Neural progenitor cell (in vitro differentiated cells): ENCODE results near the gene JMJD8. TPM values are rescaled to one million over a fixed set of nuclear protein-coding genes. Genes with fewer than 3 reads are reported as not detected.
A peak's percentile ranks its signal among the peaks of the same experiment; 100 is the strongest.

Source experiments
- DNase-seq: peaks from one replicate; pipeline ENCODE4 v3.0.0-alpha.2; 2016; ENCODE audit warnings: low spot score
- H2AFZ ChIP-seq: fragments of 200-600 bp; sonication (generic); replicated peaks from 2 replicates; pipeline ENCODE4 v1.6.1; 2016; ENCODE audit warnings: antibody characterized with exemption
- H3F3A ChIP-seq: fragments of 200-600 bp; sonication (generic); 2 replicates; pipeline ENCODE4 v1.6.1; 2016; ENCODE audit warnings: antibody characterized with exemption, low read depth
- H3K27ac ChIP-seq: fragments of 200-600 bp; sonication (generic); 2 replicates; pipeline ENCODE4 v1.5.1; 2016; ENCODE audit warnings: mild to moderate bottlenecking
- H3K27me3 ChIP-seq: fragments of 200-600 bp; sonication (generic); 2 replicates; pipeline ENCODE4 v1.6.1; 2016; ENCODE audit warnings: mild to moderate bottlenecking, moderate library complexity
- H3K36me3 ChIP-seq: fragments of 200-600 bp; sonication (generic); 2 replicates; pipeline ENCODE4 v1.5.1; 2016
- H3K4me1 ChIP-seq: fragments of 200-600 bp; sonication (generic); 2 replicates; pipeline ENCODE4 v1.6.1; 2016; ENCODE audit warnings: mixed run types
- H3K4me2 ChIP-seq: fragments of 200-600 bp; sonication (generic); 2 replicates; pipeline ENCODE4 v1.6.1; 2016
- H3K4me3 ChIP-seq: fragments of 200-600 bp; sonication (generic); 2 replicates; pipeline ENCODE4 v1.5.1; 2016
- H3K79me2 ChIP-seq: fragments of 200-600 bp; sonication (generic); 2 replicates; pipeline ENCODE4 v1.6.1; 2016; ENCODE audit warnings: low read depth
- H3K9ac ChIP-seq: fragments of 200-600 bp; sonication (generic); 2 replicates; pipeline ENCODE4 v1.6.1; 2016
- H3K9me3 ChIP-seq: fragments of 200-600 bp; sonication (generic); 2 replicates; pipeline ENCODE4 v1.5.1; 2016; ENCODE audit warnings: low read depth
- H4K20me1 ChIP-seq: fragments of 200-600 bp; sonication (generic); 2 replicates; pipeline ENCODE4 v1.6.1; 2016; ENCODE audit warnings: low read depth
- H3K27ac Mint-ChIP-seq: 3 replicates; pipeline ENCODE4 v1.8.0; 2021; ENCODE audit warnings: mixed read lengths
- H3K27me3 Mint-ChIP-seq: 2 replicates; pipeline ENCODE4 v1.8.0; 2022; ENCODE audit warnings: low read depth, mild to moderate bottlenecking, inconsistent platforms, moderate library complexity, mixed read lengths; ENCODE audit not compliant: insufficient read depth
- H3K36me3 Mint-ChIP-seq: 3 replicates; pipeline ENCODE4 v1.8.0; 2021; ENCODE audit warnings: mixed read lengths
- H3K4me1 Mint-ChIP-seq: 3 replicates; pipeline ENCODE4 v1.8.0; 2021; ENCODE audit warnings: mixed read lengths
- H3K4me3 Mint-ChIP-seq: 3 replicates; pipeline ENCODE4 v1.8.0; 2021; ENCODE audit warnings: mild to moderate bottlenecking, moderate library complexity, mixed read lengths
- H3K9me3 Mint-ChIP-seq: 3 replicates; pipeline ENCODE4 v1.8.0; 2020; ENCODE audit warnings: mixed read lengths
- CTCF ChIP-seq: fragments of 200-600 bp; sonication (generic); IDR thresholded peaks from 2 replicates; pipeline ENCODE4 v1.5.1; 2017; ENCODE audit warnings: antibody characterized with exemption, mild to moderate bottlenecking
- EZH2 ChIP-seq: fragments of 200-600 bp; sonication (generic); IDR thresholded peaks from 2 replicates; pipeline ENCODE4 v1.6.1; 2017; ENCODE audit warnings: antibody characterized with exemption, mild to moderate bottlenecking, moderate library complexity
- EZH2phosphoT487 ChIP-seq: fragments of 200-600 bp; sonication (generic); IDR thresholded peaks from 2 replicates; pipeline ENCODE4 v1.6.1; 2017; ENCODE audit warnings: antibody characterized with exemption
- total RNA-seq: library from RNA; depleted of rRNA; stranded (reverse); fragments of >200 nt; gene quantifications from 2 replicates; pipeline ENCODE4 v1.2.3, GENCODE V29; 2015; ENCODE audit warnings: low replicate concordance

Gene JMJD8
- total RNA-seq, 1 donor from 2014 or later, result 32.1 TPM

GRCh38 chr16:687499-687898, 3.4 kb upstream of the JMJD8 start:
- H2AFZ ChIP-seq, result no peak overlapping the region
- Mint-ChIP-seq H3K4me3 (peak overlapping the region; percentile 21), H3K27me3 (peaks cover 17% of the 10 kb centered on the region), H3K9me3 (no peaks in the 10 kb centered on the region), H3K27ac (no peak overlapping the region), H3K36me3 (peaks cover 2% of the 10 kb centered on the region), H3K4me1 (peaks cover 20% of the 10 kb centered on the region)
- H3F3A ChIP-seq, result peaks cover 34% of the 10 kb centered on the region
- H3K27ac ChIP-seq, result no peak overlapping the region
- no peak overlapping the region for H3K9ac ChIP-seq
- no peak for TF ChIP-seq EZH2
- no peak for TF ChIP-seq EZH2phosphoT487
- TF ChIP-seq CTCF, result no peak
- peaks cover 7% of the 10 kb centered on the region for H3K4me1 ChIP-seq
- H3K79me2 ChIP-seq, result peaks cover 25% of the 10 kb centered on the region
- no peak overlapping the region for H3K4me3 ChIP-seq
- no peaks in the 10 kb centered on the region for H3K9me3 ChIP-seq
- no peaks in the 10 kb centered on the region for H3K36me3 ChIP-seq
- H3K27me3 ChIP-seq, result peaks cover 21% of the 10 kb centered on the region
- peaks cover 13% of the 10 kb centered on the region for H4K20me1 ChIP-seq
- DNase-seq, result no peak
- no peak overlapping the region for H3K4me2 ChIP-seq

- Histone ChIP-seq H4K20me1 (peaks cover 21% of the 10 kb centered on the region), H3F3A (peaks cover 38% of the 10 kb centered on the region), H3K4me2 (no peak overlapping the region), H3K27me3 (peaks cover 13% of the 10 kb centered on the region), H3K27ac (no peak overlapping the region), H3K79me2 (peaks cover 33% of the 10 kb centered on the region), H3K4me1 (peaks cover 8% of the 10 kb centered on the region), H2AFZ (no peak overlapping the region), H3K4me3 (no peak overlapping the region), H3K9me3 (no peaks in the 10 kb centered on the region), H3K9ac (no peak overlapping the region), H3K36me3 (peaks cover 2% of the 10 kb centered on the region)
- TF ChIP-seq EZH2 (no peak), CTCF (no peak), EZH2phosphoT487 (no peak)
- Mint-ChIP-seq H3K36me3 (peaks cover 3% of the 10 kb centered on the region), H3K27ac (no peak overlapping the region), H3K4me3 (no peak overlapping the region), H3K9me3 (no peaks in the 10 kb centered on the region), H3K27me3 (peaks cover 13% of the 10 kb centered on the region), H3K4me1 (peaks cover 27% of the 10 kb centered on the region)
- DNase-seq, result no peak
Measured at GRCh38 chr16:686459-687260, 2.5 kb upstream of the JMJD8 start.

GRCh38 chr16:685967-686366, 1.8 kb upstream of the JMJD8 start:
- peaks cover 34% of the 10 kb centered on the region for H3K4me1 Mint-ChIP-seq
- no peak overlapping the region for H3K4me3 ChIP-seq
- H3K27ac Mint-ChIP-seq, result no peak overlapping the region
- no peak overlapping the region for H2AFZ ChIP-seq
- peaks cover 3% of the 10 kb centered on the region for H3K36me3 Mint-ChIP-seq
- DNase-seq, result peak; percentile 65
- H3K27ac ChIP-seq, result no peak overlapping the region
- H3K27me3 ChIP-seq, result peaks cover 6% of the 10 kb centered on the region
- H3K79me2 ChIP-seq, result peaks cover 40% of the 10 kb centered on the region
- H3K4me2 ChIP-seq, result no peak overlapping the region
- no peaks in the 10 kb centered on the region for H3K9me3 Mint-ChIP-seq
- H4K20me1 ChIP-seq, result peaks cover 28% of the 10 kb centered on the region
- H3K9ac ChIP-seq, result no peak overlapping the region
- peak overlapping the region; percentile 76 for H3K4me3 Mint-ChIP-seq
- peaks cover 45% of the 10 kb centered on the region for H3F3A ChIP-seq
- H3K9me3 ChIP-seq, result no peaks in the 10 kb centered on the region
- peaks cover 13% of the 10 kb centered on the region for H3K27me3 Mint-ChIP-seq
- TF ChIP-seq CTCF (peak; percentile 59), EZH2 (no peak)
- H3K36me3 ChIP-seq, result peaks cover 2% of the 10 kb centered on the region
- peaks cover 14% of the 10 kb centered on the region for H3K4me1 ChIP-seq
